ENCODE data around the gene IFITM1.
"Not testable (repeated sequence)": the region's sequence is repeated elsewhere in the genome, so short reads cannot be mapped to it uniquely, and the experiment has no call there.

IFITM1 gene

GRCh38 chr11:309979-310572 is 3.8 kb upstream of the IFITM1 start:
- not testable (repeated sequence) for DNase-seq

- not testable (repeated sequence) for DNase-seq
Observed at GRCh38 chr11:311013-311748, 2.7 kb upstream of the IFITM1 start.

- DNase-seq = no peak
Observed at GRCh38 chr11:312092-312816, 1.6 kb upstream of the IFITM1 start.

GRCh38 chr11:313304-313786 is 495 bp upstream of the IFITM1 start:
- no peak for DNase-seq

GRCh38 chr11:314554-314875 is 675 bp downstream of the IFITM1 start:
- not testable (repeated sequence) for DNase-seq

DNA sequence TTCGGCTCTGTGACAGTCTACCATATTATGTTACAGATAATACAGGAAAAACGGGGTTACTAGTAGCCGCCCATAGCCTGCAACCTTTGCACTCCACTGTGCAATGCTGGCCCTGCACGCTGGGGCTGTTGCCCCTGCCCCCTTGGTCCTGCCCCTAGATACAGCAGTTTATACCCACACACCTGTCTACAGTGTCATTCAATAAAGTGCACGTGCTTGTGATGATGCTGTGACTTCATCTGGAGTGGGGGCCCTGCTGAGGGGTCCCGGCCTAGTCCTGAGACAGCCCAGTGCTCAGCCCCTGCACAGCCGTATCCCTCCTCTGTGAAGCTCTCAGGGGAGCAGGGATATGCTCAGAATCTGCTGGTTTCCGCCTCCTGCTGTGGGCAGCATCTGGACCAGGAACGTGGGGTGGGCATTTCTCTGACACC is 1.2 kb downstream of the IFITM1 start:
- no peak for DNase-seq

- no peak for DNase-seq
Observed at GRCh38 chr11:315516-315994, 1.7 kb downstream of the IFITM1 start.

DNA sequence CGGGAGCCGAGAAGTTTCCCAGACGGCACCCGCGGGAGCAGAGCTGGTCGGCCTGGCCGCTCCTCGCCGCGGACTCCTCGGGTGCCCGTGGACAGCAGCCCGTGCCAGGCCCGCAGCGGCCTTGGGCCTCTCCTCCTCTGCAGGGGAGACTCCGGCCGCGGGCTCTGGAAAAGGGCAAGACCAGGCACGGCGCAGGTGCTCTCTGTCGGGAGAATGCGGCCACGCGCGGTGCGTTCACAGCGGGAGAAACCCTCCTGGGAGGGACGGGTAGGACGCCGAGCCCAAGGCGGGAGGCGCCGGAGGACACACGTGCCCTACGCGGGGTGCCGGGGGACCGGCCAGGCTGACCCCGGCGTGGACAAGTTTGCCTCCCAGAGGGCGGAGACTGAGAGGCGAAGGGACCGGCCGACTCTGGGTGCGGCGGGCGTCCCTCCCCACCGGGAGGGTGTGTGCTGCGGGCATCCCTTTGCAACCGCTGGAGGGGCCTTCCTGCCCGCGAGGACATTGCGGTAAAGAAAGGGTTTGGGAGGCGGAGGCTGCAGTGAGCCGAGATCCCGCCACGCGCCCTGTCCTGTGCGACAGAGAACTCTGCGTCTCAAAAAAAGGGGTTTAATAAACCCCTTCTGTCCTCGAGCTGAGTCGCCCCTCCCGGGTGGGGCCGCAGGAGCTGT is 2.3 kb downstream of the IFITM1 start:
- no peak for DNase-seq

- no peak for DNase-seq
Observed at GRCh38 chr11:316891-317301, 3.1 kb downstream of the IFITM1 start.

DNA sequence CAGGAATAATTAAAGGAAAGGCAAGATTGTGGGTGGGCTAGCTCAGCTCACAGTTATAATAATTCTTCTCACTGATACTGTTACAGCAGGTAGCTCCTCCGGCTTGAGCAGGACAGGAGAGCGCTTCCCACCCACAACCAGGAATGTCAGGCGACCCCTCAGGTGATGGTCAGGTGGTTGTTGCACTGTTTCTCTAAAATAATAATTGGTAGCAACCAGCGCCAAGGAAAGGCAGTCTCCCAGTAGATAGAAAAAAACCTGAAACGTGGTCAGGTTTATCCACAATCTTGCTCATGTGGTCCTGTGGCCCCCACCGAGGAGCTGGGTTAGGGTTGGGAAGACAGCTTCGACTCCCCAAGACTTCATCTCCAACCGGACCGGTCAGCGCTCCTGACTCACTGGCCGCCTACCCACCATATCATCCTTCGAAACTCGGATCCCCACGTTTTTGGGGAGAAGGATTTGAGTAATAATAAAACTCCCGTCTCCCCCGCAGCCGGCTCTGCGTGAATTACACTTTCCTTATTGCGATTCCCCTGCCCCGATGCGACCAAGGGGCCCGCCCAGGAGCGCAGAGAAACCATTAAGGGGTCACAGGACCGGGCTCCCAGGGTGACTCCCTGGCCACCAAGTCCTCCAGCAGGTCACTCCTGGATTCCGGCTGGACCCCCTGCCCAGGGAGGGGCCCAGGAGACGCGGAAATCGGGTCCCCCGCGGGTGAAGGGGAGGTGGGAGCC is 4.0 kb downstream of the IFITM1 start:
- not testable (repeated sequence) for DNase-seq

- not testable (repeated sequence) for DNase-seq
Observed at GRCh38 chr11:318405-319120, 4.7 kb downstream of the IFITM1 start.

DNA sequence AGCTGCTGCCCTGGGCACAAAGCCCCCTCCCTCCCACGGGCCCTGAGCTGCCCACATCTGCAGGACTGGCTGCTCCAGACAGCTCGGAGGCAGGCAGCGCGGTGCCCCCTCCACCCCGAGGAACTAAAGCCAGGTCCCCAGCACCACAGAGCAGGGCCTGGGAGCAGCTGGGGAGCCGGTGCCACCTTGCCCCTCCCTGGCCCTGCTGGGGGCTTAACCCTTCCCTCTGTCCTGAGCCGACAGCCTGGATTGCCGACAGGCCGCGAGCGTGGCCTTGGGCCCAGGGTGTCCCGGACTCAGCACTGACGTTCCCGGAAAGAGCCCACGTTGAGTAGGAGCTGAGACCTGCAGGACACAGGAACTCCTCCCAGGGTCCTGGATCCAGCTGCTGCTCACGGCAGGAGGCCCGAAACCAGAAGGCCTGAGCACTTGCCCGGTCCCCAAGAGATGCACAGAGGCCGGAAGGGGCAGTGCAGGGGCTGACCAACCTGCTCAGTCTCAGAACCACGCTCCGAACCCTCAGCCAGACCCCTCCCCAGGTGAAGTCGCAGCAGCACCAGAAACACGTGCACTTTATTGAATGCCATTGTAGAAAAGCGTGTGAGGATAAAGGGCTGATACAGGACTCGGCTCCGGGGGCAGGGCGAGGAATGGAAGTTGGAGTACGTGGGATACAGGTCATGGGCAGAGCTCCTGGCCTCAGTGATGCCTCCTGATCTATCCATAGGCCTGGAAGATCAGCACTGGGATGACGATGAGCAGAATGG is 5.5 kb downstream of the IFITM1 start:
- not testable (repeated sequence) for DNase-seq

- not testable (repeated sequence) for DNase-seq
Observed at GRCh38 chr11:319888-320273, 6.0 kb downstream of the IFITM1 start.

DNA sequence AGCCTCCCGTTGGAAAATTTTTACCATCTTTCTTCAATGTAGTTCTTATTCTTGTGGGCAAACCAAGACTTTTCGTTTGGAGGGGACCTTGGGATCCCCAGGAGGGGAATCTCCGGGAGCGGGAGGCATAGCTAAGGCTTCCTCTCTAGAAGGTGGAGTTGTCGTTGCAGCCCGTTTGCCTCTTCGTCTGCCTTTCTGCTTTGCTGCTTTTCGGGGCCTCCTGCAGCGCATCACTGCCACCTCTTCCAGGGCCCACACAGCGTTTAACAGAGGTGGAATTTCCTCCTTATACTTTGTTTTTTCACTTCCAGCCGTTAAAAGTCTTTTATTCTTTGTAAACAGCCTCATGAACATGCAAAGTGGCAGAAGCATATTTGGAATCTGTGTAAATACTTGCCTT is 10.3 kb downstream of the IFITM1 start:
- peak in 1 of 2 experiments; percentile 54 for DNase-seq

DNA sequence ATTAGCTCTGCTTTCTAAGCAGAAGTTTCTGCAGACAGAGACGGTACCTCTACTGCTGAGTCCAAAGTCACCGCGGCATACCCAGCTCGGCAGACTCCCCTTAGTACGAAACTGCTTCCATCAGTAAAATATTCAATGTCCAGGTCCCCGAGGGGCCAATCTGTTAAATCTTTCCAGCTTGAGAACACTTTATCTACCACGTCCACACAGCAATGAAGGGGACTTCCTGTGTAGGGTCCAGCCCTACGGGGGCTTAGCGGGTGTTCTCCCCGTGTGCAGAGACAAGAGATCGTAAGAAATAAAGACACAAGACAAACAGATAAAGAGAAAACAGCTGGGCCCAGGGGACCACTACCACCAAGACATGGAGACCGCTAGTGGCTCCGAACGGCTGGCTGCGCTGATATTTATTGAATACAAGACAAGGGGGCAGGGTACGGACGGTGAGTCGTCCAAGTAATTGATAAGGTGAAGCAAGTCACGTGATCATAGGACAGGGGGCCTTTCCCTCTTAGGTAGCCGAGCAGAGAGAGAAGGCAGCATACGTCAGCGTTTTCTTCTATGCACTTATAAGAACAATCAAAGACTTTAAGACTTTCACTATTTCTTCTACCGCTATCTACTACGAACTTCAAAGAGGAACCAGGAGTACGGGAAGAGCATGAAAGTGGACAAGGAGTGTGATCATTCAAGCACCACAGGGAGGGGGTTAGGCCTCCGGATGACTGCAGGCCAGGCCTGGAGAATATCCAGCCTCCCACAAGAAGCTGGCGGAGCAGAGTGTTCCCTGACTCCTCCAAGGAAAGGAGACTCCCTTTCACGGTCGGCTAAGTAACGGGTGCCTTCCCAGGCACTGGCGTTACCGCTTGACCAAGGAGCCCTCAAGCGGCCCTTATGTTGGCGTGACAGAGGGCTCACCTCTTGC is 11.0 kb downstream of the IFITM1 start:
- not testable (repeated sequence) for DNase-seq

GRCh38 chr11:325796-326591 is 12.2 kb downstream of the IFITM1 start:
- no peak for DNase-seq

- DNase-seq = no peak
Observed at GRCh38 chr11:326592-326841, 12.7 kb downstream of the IFITM1 start.

GRCh38 chr11:326842-327580 is 13.2 kb downstream of the IFITM1 start:
- DNase-seq = no peak

- no peak for DNase-seq
Observed at GRCh38 chr11:327581-327923, 13.7 kb downstream of the IFITM1 start.

All from NCI-H526 (cell line).